ENCODE measurements around the gene ACADVL. TPM values are rescaled to one million over a fixed set of nuclear protein-coding genes. Genes with fewer than 3 reads are reported as not detected.

Gene ACADVL
- total RNA-seq, 2 donors from 2014 or later: 444 to 567 TPM

- no peak for DNase-seq (ENCODE audit: low spot score)
- intact Hi-C loops (cut with DNase I): no loop called here
These were observed 7.3 kb downstream of the ACADVL start for GRCh38 chr17:7226721-7227710.

GRCh38 chr17:7228920-7229319, 9.2 kb downstream of the ACADVL start:
- intact Hi-C loops (cut with DNase I): no loop called here
- no peak for DNase-seq (ENCODE audit: low spot score)

GRCh38 chr17:7229504-7229903, 9.8 kb downstream of the ACADVL start:
- intact Hi-C loops (cut with DNase I): no loop called here

GRCh38 chr17:7232114-7232513, 12.4 kb downstream of the ACADVL start:
- intact Hi-C loops (cut with DNase I): loop anchor here in 1 of 2 donors (5.0 kb wide), 1 partner anchor 915 kb away; no protein-coding TSS in a partner anchor
- DNase-seq (ENCODE audit: low spot score): no peak

More at GRCh38 chr17:7229504-7229903, 9.8 kb downstream of the ACADVL start:
- no peak for DNase-seq (ENCODE audit: low spot score)

- intact Hi-C loops (cut with DNase I): loop anchor here in 1 of 2 donors (5.0 kb wide), 1 partner anchor 914 kb away; no protein-coding TSS in a partner anchor
These were observed 14.0 kb downstream of the ACADVL start for GRCh38 chr17:7233701-7234082.

GRCh38 chr17:7234083-7234951, 14.6 kb downstream of the ACADVL start, which contains the start of gene DVL2:
TSS of gene DVL2 (minus strand) at chr17:7234517. CDS start at chr17:7234262, 255 bp downstream.
- intact Hi-C loops (cut with DNase I): loop anchor here in 1 of 2 donors (5.0 kb wide), 1 partner anchor 913 kb away; no protein-coding TSS in a partner anchor
- peak; percentile 98 for DNase-seq (ENCODE audit: low spot score)

More at GRCh38 chr17:7233701-7234082, 14.0 kb downstream of the ACADVL start:
- DNase-seq (ENCODE audit: low spot score): no peak

- no peak for DNase-seq (ENCODE audit: low spot score)
- intact Hi-C loops (cut with DNase I): no loop called here
These were observed 16.2 kb downstream of the ACADVL start for GRCh38 chr17:7235693-7236665.

GRCh38 chr17:7236808-7237207, 17.1 kb downstream of the ACADVL start:
- intact Hi-C loops (cut with DNase I): no loop called here
- no peak for DNase-seq (ENCODE audit: low spot score)

- no peak for DNase-seq (ENCODE audit: low spot score)
- intact Hi-C loops (cut with DNase I): no loop called here
These were observed 17.6 kb downstream of the ACADVL start for GRCh38 chr17:7237266-7237760.

- intact Hi-C loops (cut with DNase I): no loop called here
- DNase-seq (ENCODE audit: low spot score): peak; percentile 94
These were observed 18.2 kb downstream of the ACADVL start for GRCh38 chr17:7237761-7238419.

GRCh38 chr17:7238420-7239090, 18.8 kb downstream of the ACADVL start:
- DNase-seq (ENCODE audit: low spot score): no peak
- intact Hi-C loops (cut with DNase I): no loop called here

- intact Hi-C loops (cut with DNase I): no loop called here
- peak; percentile 100 for DNase-seq (ENCODE audit: low spot score)
These were observed 19.6 kb downstream of the ACADVL start, which contains the start of gene PHF23 for GRCh38 chr17:7239091-7240027. TSS of gene PHF23 (minus strand) at chr17:7239457. CDS start at chr17:7239279, 178 bp downstream.

GRCh38 chr17:7240375-7240774, 20.6 kb downstream of the ACADVL start:
- intact Hi-C loops (cut with DNase I): no loop called here
- DNase-seq (ENCODE audit: low spot score): no peak

- intact Hi-C loops (cut with DNase I): no loop called here
- DNase-seq (ENCODE audit: low spot score): no peak
These were observed 21.5 kb downstream of the ACADVL start for GRCh38 chr17:7241090-7241733.

Measured in posterior vena cava (tissue), 2 donors.